ENCODE results near the gene ADARB2.

The ADARB2 gene

GRCh38 chr10:1376384-1376945, 360.9 kb downstream of the ADARB2 start:
- DNase-seq, result no peak

GRCh38 chr10:1375346-1376170, 361.8 kb downstream of the ADARB2 start:
- no peak for DNase-seq

- DNase-seq, result no peak
Measured at GRCh38 chr10:1374511-1375345, 362.6 kb downstream of the ADARB2 start.

- no peak for DNase-seq
Measured at GRCh38 chr10:1373287-1373686, 364.0 kb downstream of the ADARB2 start.

GRCh38 chr10:1372212-1372611, 365.1 kb downstream of the ADARB2 start:
- DNase-seq, result no peak

- no peak for DNase-seq
Measured at GRCh38 chr10:1370298-1370697, 367.0 kb downstream of the ADARB2 start.

GRCh38 chr10:1369665-1370064, 367.7 kb downstream of the ADARB2 start:
- DNase-seq, result no peak

- no peak for DNase-seq
Measured at GRCh38 chr10:1369197-1369596, 368.1 kb downstream of the ADARB2 start.

- DNase-seq, result peak; percentile 45
Measured at GRCh38 chr10:1368842-1369171, 368.5 kb downstream of the ADARB2 start.

- no peak for DNase-seq
Measured at GRCh38 chr10:1367938-1368841, 369.1 kb downstream of the ADARB2 start.

- DNase-seq, result no peak
Measured at GRCh38 chr10:1366811-1367425, 370.4 kb downstream of the ADARB2 start.

GRCh38 chr10:1366322-1366691, 371.0 kb downstream of the ADARB2 start:
- DNase-seq, result no peak

- no peak for DNase-seq
Measured at GRCh38 chr10:1365540-1366321, 371.6 kb downstream of the ADARB2 start.

GRCh38 chr10:1364151-1364910, 373.0 kb downstream of the ADARB2 start:
- DNase-seq, result no peak

GRCh38 chr10:1363446-1364121, 373.7 kb downstream of the ADARB2 start:
- DNase-seq, result no peak

GRCh38 chr10:1362589-1363445, 374.5 kb downstream of the ADARB2 start:
- no peak for DNase-seq

- no peak for DNase-seq
Measured at GRCh38 chr10:1361411-1362105, 375.8 kb downstream of the ADARB2 start.

- DNase-seq, result no peak
Measured at GRCh38 chr10:1360558-1361164, 376.7 kb downstream of the ADARB2 start.
